Measurements from ENCODE around the gene NIPAL3.
"Not testable (repeated sequence)": the region's sequence is repeated elsewhere in the genome, so short reads cannot be mapped to it uniquely, and the experiment has no call there.

NIPAL3 gene

DNA sequence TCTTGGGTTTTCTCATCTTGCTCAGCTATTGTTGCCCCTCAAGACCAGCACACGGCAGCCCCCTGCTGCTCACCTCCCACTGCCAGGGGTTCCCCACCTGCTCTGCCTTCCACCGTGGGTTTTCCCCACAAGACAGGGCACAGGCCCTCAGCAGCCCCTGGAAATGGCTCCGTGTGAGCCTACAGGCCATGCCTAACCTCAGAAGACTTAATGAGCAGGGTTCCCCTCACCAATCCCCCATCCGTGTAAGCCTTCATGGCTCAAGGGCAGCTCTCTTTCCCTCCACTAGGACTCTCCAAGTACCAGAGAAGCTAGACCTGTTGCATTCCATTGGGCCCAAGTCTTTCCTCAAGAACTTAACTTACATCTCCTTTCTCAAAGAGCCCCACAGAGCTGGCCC, 68.6 kb downstream of the NIPAL3 start:
- Histone ChIP-seq H3K4me3 (ENCODE audit: low read depth in 1 of 2, low read length in 2 of 2) (no peak overlapping the region), H3K27ac (ENCODE audit: low read length) (no peak overlapping the region), H3K36me3 (ENCODE audit: control insufficient read depth in 1 of 2, insufficient read depth in 2 of 2, low read length in 2 of 2) (no peaks in the 10 kb centered on the region), H3K4me1 (ENCODE audit: control insufficient read depth in 1 of 2, insufficient read depth in 2 of 2, low read length in 2 of 2) (no peaks in the 10 kb centered on the region), H3K9me3 (ENCODE audit: control insufficient read depth in 1 of 2, low read length in 2 of 2) (no peaks in the 10 kb centered on the region), H3K27me3 (ENCODE audit: low read depth, low read length) (no peaks in the 10 kb centered on the region)

DNA sequence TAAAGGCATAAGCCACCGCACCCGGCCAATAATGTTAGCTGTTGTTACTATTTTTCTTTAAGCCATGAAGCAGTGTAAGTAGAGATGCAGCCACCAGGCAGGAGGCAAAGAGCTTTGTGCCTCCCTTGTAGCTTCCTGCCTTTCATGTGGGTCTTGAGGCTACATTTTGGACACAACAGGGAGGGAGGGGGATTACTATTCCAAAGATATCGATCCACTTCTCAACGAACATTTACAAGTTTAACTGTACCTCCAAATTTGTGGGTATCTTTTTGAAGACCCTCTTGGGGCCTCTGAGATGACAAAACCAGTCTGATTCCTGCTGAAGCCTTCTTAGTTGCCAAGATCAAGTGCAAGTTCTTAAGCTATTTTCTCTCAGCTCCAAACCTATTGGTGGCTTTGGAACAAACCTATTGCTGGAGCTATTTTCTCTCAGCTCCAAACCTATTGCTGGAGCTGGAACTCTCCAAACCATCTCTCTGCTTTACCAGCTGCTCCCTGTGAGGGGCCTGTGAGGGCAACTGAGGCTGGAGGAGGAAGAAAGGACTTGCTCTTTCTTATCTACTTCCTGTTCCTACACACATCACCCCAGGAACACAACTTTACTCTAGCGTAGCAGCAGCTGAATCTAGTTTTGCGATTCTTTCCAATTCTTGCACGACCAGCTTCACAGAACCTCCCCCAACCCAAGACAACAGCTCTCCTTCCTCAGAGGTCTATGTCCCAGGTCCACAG, 70.9 kb downstream of the NIPAL3 start:
- H3K4me1 ChIP-seq (ENCODE audit: control insufficient read depth in 1 of 2, insufficient read depth in 2 of 2, low read length in 2 of 2) = no peaks in the 10 kb centered on the region
- H3K27ac ChIP-seq (ENCODE audit: low read length) = no peak overlapping the region
- peaks cover 0 to 5% of the 10 kb centered on the region in 2 donors for H3K9me3 ChIP-seq (ENCODE audit: control insufficient read depth in 1 of 2, low read length in 2 of 2)
- no peak overlapping the region for H3K4me3 ChIP-seq (ENCODE audit: low read depth in 1 of 2, low read length in 2 of 2)
- no peaks in the 10 kb centered on the region for H3K36me3 ChIP-seq (ENCODE audit: control insufficient read depth in 1 of 2, insufficient read depth in 2 of 2, low read length in 2 of 2)
- no peaks in the 10 kb centered on the region for H3K27me3 ChIP-seq (ENCODE audit: low read depth, low read length)

DNA sequence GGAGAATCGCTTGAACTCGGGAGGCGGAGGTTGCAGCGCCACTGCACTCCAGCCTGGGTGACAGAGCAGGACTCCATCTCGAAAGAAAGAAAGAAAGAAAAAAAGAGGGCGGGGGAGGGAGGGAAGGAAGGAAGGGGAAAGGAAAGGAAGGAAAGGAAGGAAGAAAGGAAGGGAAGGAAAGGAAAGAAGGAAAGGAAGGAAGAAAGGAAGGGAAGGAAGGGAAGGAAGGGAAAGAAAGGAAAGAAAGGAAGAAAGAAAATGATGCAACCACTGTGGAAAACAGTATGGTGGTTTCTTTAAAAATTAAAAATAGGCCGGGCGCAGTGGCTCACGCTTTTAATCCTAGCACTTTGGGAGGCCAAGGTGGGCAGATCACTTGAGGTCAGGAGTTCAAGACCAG, 71.9 kb downstream of the NIPAL3 start:
- H3K27ac ChIP-seq (ENCODE audit: low read length) = no peak overlapping the region
- H3K4me3 ChIP-seq (ENCODE audit: low read depth in 1 of 2, low read length in 2 of 2) = no peak overlapping the region
- H3K9me3 ChIP-seq (ENCODE audit: control insufficient read depth in 1 of 2, low read length in 2 of 2) = peaks cover 0 to 5% of the 10 kb centered on the region in 2 donors
- H3K27me3 ChIP-seq (ENCODE audit: low read depth, low read length) = no peaks in the 10 kb centered on the region
- H3K36me3 ChIP-seq (ENCODE audit: control insufficient read depth in 1 of 2, insufficient read depth in 2 of 2, low read length in 2 of 2) = no peaks in the 10 kb centered on the region
- no peaks in the 10 kb centered on the region for H3K4me1 ChIP-seq (ENCODE audit: control insufficient read depth in 1 of 2, insufficient read depth in 2 of 2, low read length in 2 of 2)

DNA sequence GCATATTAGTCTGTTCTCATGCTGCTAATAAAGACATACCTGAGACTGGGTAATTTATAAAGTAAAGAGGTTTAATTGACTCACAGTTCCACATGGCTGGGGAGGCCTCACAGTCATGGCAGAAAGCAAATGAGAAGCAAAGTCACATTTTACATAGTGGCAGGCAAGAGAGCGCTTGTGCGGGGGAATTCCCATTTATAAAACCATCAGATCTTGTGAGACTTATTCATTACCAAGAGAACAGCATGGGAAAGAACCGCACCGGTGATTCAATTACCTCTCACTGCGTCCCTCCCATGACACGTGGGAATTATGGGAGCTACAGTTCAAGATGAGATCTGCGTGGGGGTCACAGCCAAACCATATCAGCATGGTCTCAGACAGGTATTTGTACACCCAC, 72.6 kb downstream of the NIPAL3 start:
- H3K4me3 ChIP-seq (ENCODE audit: low read depth in 1 of 2, low read length in 2 of 2); H3K36me3 ChIP-seq (ENCODE audit: control insufficient read depth in 1 of 2, insufficient read depth in 2 of 2, low read length in 2 of 2); H3K9me3 ChIP-seq (ENCODE audit: control insufficient read depth in 1 of 2, low read length in 2 of 2); H3K27me3 ChIP-seq (ENCODE audit: low read depth, low read length); H3K4me1 ChIP-seq (ENCODE audit: control insufficient read depth in 1 of 2, insufficient read depth in 2 of 2, low read length in 2 of 2); H3K27ac ChIP-seq (ENCODE audit: low read length): not testable (repeated sequence)

DNA sequence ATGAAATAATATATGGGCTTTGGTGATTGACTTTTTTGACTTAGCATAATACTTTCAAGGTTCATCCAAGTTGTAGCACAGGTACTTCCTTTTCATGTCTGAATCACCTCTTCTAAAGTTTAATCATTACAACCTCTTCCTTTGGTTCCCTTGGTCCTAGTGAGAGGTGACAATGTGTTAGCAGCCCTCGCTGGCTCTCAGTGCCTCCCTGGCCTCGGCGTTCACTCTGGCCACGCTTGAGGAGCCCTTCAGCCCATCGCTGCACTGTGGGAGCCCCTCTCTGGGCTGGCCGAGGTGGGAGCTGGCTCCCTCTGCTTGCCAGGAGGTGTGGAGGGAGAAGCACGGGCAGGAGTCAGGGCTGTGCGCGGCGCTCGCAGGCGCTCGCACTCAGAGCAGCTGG, 74.1 kb downstream of the NIPAL3 start:
- H3K4me3 ChIP-seq (ENCODE audit: low read depth in 1 of 2, low read length in 2 of 2) = no peak overlapping the region
- H3K9me3 ChIP-seq (ENCODE audit: control insufficient read depth in 1 of 2, low read length in 2 of 2) = peaks cover 0 to 5% of the 10 kb centered on the region in 2 donors
- no peaks in the 10 kb centered on the region for H3K4me1 ChIP-seq (ENCODE audit: control insufficient read depth in 1 of 2, insufficient read depth in 2 of 2, low read length in 2 of 2)
- no peaks in the 10 kb centered on the region for H3K27me3 ChIP-seq (ENCODE audit: low read depth, low read length)
- no peaks in the 10 kb centered on the region for H3K36me3 ChIP-seq (ENCODE audit: control insufficient read depth in 1 of 2, insufficient read depth in 2 of 2, low read length in 2 of 2)
- no peak overlapping the region for H3K27ac ChIP-seq (ENCODE audit: low read length)

DNA sequence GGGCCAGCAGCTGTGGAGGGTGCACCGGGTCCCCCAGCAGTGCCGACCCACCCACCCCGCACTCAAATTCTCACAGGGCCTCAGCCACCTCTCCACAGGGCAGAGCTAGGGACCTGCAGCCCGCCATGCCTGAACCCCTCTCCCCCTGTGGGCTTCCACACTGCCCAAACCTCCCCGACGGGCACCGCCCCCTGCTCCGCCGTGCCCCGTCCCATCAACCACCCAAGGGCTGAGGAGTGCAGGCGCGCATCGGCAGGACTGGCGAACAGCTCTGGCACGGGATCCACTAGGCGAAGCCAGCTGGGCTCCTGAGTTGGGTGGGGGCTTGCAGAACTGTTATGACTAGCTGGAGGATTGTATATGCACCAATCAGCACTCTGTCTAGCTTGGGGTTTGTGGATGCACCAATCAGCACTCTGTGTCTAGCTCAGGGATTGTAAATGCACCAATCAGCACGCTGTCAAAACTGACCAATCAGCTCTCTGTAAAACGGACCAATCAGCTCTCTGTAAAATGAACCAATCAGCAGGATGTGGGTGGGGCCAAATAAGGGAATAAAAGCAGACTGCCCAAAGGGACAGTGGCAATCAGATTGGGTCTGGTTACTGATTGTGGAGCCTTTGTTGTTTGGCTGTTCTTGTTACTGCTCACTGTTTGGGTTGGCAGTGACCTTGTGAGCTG, 74.6 kb downstream of the NIPAL3 start:
- no peak overlapping the region for H3K27ac ChIP-seq (ENCODE audit: low read length)
- no peaks in the 10 kb centered on the region for H3K4me1 ChIP-seq (ENCODE audit: control insufficient read depth in 1 of 2, insufficient read depth in 2 of 2, low read length in 2 of 2)
- peaks cover 0 to 5% of the 10 kb centered on the region in 2 donors for H3K9me3 ChIP-seq (ENCODE audit: control insufficient read depth in 1 of 2, low read length in 2 of 2)
- H3K4me3 ChIP-seq (ENCODE audit: low read depth in 1 of 2, low read length in 2 of 2) = no peak overlapping the region
- no peaks in the 10 kb centered on the region for H3K27me3 ChIP-seq (ENCODE audit: low read depth, low read length)
- H3K36me3 ChIP-seq (ENCODE audit: control insufficient read depth in 1 of 2, insufficient read depth in 2 of 2, low read length in 2 of 2) = no peaks in the 10 kb centered on the region

DNA sequence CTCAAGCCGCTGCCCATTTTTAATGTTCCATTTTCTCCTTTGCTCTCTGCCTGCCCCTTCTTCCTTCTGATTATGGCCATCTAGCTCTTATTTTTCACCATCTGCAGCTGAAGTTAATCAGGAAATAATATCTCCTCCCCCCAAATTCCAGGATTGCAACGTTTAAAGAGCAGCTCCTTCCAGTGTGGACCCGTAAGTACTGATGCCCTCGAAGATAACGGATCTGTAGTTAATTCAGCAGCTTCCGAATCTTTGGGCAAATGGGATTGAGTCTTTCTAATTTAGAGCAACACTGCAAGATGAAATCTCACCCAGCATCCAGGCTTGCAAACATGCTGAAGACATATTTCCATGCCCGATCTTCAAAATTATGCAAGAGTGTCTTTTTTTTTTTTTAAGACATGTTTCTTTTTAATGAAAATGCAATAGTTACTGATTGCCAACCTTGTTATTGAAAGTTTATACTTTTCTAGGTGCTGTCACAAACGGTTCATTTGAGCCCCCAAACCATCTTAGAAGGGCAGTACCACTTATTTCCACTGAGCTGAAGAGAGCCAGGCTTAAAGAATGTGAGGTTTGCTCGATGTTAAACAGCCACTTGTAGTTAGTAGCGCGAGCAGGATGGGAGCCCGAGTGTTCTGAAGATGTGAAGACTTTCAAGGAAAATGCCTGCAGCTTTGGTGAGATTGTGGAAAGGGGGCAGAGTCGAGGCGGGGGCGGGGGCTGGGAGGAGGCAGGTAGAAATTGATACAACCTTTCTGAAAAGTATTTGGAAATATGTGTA, 76.2 kb downstream of the NIPAL3 start:
- no peak overlapping the region for H3K4me3 ChIP-seq (ENCODE audit: low read depth in 1 of 2, low read length in 2 of 2)
- no peak overlapping the region for H3K27ac ChIP-seq (ENCODE audit: low read length)
- H3K4me1 ChIP-seq (ENCODE audit: control insufficient read depth in 1 of 2, insufficient read depth in 2 of 2, low read length in 2 of 2) = no peaks in the 10 kb centered on the region
- no peaks in the 10 kb centered on the region for H3K27me3 ChIP-seq (ENCODE audit: low read depth, low read length)
- no peaks in the 10 kb centered on the region for H3K36me3 ChIP-seq (ENCODE audit: control insufficient read depth in 1 of 2, insufficient read depth in 2 of 2, low read length in 2 of 2)
- peaks cover 0 to 7% of the 10 kb centered on the region in 2 donors for H3K9me3 ChIP-seq (ENCODE audit: control insufficient read depth in 1 of 2, low read length in 2 of 2)

DNA sequence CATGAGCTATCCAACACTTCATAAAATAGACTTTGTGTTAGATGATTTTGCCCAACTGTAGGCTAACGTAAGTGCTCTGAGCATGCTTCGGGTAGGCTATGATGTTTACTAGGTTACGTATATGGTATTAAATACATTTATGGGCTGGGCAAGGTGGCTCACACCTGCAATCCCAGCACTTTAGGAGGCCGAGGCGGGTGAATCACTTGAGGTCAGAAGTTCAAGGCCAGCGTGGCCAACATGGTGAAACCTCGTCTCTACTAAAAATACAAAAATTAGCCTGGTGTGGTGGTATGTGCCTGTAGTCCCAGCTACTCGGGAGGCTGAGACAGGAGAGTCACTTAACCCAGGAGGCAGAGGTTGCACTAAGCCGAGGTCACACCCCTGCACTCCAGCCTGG, 77.3 kb downstream of the NIPAL3 start:
- H3K4me3 ChIP-seq (ENCODE audit: low read depth in 1 of 2, low read length in 2 of 2); H3K4me1 ChIP-seq (ENCODE audit: control insufficient read depth in 1 of 2, insufficient read depth in 2 of 2, low read length in 2 of 2); H3K27me3 ChIP-seq (ENCODE audit: low read depth, low read length); H3K36me3 ChIP-seq (ENCODE audit: control insufficient read depth in 1 of 2, insufficient read depth in 2 of 2, low read length in 2 of 2); H3K27ac ChIP-seq (ENCODE audit: low read length); H3K9me3 ChIP-seq (ENCODE audit: control insufficient read depth in 1 of 2, low read length in 2 of 2): not testable (repeated sequence)

DNA sequence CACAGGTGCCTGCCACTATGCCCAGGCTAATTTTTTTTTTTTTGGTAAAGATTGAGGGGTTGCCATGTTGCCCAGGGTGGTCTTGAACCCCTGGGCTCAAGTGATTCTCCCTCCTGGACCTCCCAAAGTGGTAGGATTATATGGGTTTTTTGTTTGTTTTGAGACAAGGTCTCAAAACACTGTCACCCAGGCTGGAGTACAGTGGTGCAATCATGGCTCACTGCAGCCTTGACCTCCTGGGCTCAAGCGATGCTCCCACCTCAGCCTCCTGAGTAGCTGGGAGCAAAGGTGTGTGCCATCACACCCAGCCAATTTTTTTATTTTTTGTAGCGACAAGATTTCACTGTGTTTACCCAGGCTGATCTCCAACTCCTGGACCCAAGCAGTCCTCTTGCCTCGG, 78.2 kb downstream of the NIPAL3 start:
- H3K27me3 ChIP-seq (ENCODE audit: low read depth, low read length) = no peaks in the 10 kb centered on the region
- no peak overlapping the region for H3K4me3 ChIP-seq (ENCODE audit: low read depth in 1 of 2, low read length in 2 of 2)
- no peak overlapping the region for H3K27ac ChIP-seq (ENCODE audit: low read length)
- H3K9me3 ChIP-seq (ENCODE audit: control insufficient read depth in 1 of 2, low read length in 2 of 2) = peaks cover 0 to 7% of the 10 kb centered on the region in 2 donors
- no peaks in the 10 kb centered on the region for H3K4me1 ChIP-seq (ENCODE audit: control insufficient read depth in 1 of 2, insufficient read depth in 2 of 2, low read length in 2 of 2)
- H3K36me3 ChIP-seq (ENCODE audit: control insufficient read depth in 1 of 2, insufficient read depth in 2 of 2, low read length in 2 of 2) = no peaks in the 10 kb centered on the region

DNA sequence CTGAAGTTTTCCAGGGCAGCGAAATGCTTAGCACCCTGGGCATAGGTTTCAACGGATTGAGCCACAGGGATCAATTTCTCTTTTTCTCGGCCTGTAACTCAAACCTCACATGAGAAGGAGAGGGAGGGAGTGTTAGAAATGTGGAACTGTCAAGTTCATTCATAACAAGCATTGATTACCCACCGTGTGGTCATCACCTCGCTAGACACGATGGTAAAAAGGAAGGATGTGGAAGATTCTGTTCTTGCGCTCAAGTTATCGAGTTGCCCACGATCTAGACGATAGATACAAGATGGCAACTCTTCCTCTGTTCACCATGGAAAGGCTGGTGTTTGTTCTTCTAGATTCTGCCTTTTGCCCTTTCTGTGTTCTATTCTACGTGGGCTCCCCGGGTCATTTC, 83.0 kb downstream of the NIPAL3 start:
- Histone ChIP-seq H3K4me3 (ENCODE audit: low read depth in 1 of 2, low read length in 2 of 2) (no peak overlapping the region), H3K27me3 (ENCODE audit: low read depth, low read length) (no peaks in the 10 kb centered on the region), H3K27ac (ENCODE audit: low read length) (no peak overlapping the region), H3K36me3 (ENCODE audit: control insufficient read depth in 1 of 2, insufficient read depth in 2 of 2, low read length in 2 of 2) (no peaks in the 10 kb centered on the region), H3K4me1 (ENCODE audit: control insufficient read depth in 1 of 2, insufficient read depth in 2 of 2, low read length in 2 of 2) (peaks cover 0 to 5% of the 10 kb centered on the region in 2 donors), H3K9me3 (ENCODE audit: control insufficient read depth in 1 of 2, low read length in 2 of 2) (peaks cover 0 to 3% of the 10 kb centered on the region in 2 donors)

DNA sequence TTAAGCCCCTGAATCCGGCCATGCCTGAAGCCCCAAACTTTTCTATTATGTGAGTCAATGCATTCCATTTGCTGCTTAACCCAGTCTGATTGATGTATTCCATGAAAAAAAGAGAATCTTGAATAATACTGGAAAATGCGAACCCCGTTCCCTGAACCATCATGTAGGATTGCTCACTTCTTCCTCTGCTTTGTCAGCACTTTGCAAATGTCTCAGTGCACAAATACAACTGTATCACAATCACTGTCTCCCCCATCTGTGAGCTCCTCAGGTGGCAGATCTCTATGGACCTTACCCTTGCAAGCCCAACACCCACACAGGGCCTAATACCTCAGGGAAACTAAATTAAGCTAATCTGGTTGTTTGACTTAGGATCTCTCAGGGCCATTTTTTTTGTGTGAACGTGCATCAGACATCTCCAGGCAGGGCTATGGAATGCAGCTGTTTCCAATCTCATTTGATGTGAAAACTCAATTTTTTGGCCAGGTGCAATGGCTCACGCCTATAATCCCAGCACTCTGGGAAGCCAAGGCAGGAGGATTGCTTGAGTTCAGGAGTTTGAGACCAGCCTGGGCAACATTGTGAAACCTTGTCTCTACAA, 84.9 kb downstream of the NIPAL3 start:
- Histone ChIP-seq H3K4me3 (ENCODE audit: low read depth in 1 of 2, low read length in 2 of 2) (no peak overlapping the region), H3K36me3 (ENCODE audit: control insufficient read depth in 1 of 2, insufficient read depth in 2 of 2, low read length in 2 of 2) (no peaks in the 10 kb centered on the region), H3K27ac (ENCODE audit: low read length) (no peak overlapping the region)

More for the DNA sequence above, 84.9 kb downstream of the NIPAL3 start:
- Histone ChIP-seq H3K9me3 (ENCODE audit: control insufficient read depth in 1 of 2, low read length in 2 of 2) (peaks cover 0 to 3% of the 10 kb centered on the region in 2 donors), H3K27me3 (ENCODE audit: low read depth, low read length) (no peaks in the 10 kb centered on the region), H3K4me1 (ENCODE audit: control insufficient read depth in 1 of 2, insufficient read depth in 2 of 2, low read length in 2 of 2) (peaks cover 0 to 5% of the 10 kb centered on the region in 2 donors)
